ENCODE measurements around the gene POLR1A.

- no peak for TF ChIP-seq CTCF (IDR thresholded peaks at IDR 0.05; ENCODE audit: poor library complexity)
- TF ChIP-seq EZH2 (IDR thresholded peaks at IDR 0.05; ENCODE audit: borderline replicate concordance), result no peak
- no peak for TF ChIP-seq EZH2phosphoT487 (IDR thresholded peaks at IDR 0.05; ENCODE audit: low read depth, severe bottlenecking, unreplicated experiment)
Observed at GRCh38 chr2:85988914-85989270, 116.8 kb downstream of the POLR1A start.
